Endothelial cell of umbilical vein (primary cell): ENCODE data around the gene LIN28A. TPM values are rescaled to one million over a fixed set of nuclear protein-coding genes. Genes with fewer than 3 reads are reported as not detected.

ENCODE experiments used
- BruUV-seq: library from RNA; stranded (reverse); fragments of 400-500 nt; replicated peaks from 2 replicates; lab custom pipeline; 2021; lab: Mats Ljungman, UMichigan
- CTCF ChIA-PET: fragments of 300-600, 350-600 bp; sonication (Branson Sonifier 250); formaldehyde crosslinking; loops from one replicate; lab custom pipeline; 2021; ENCODE audit warnings: antibody characterized with exemption, inconsistent platforms; lab: Charles Lee
- POLR2A ChIA-PET: fragments of 300-600, 350-600 bp; sonication (Branson Sonifier 250); formaldehyde crosslinking; loops from one replicate; lab custom pipeline; 2021; ENCODE audit warnings: antibody characterized with exemption, inconsistent platforms; lab: Charles Lee
- DNase-seq: peaks from one replicate; pipeline ENCODE4 v3.0.0-alpha.2; 2011; ENCODE audit warnings: low read depth, low spot score
- FAIRE-seq: peaks from 2 replicates; lab custom pipeline; 2011; peaks lifted over from hg19 to GRCh38; lab: Jason Lieb, UNC
- H2AFZ ChIP-seq: 2 replicates; pipeline ENCODE4 v1.6.0; 2012; ENCODE audit warnings: low read depth, low read length, control low read depth, inconsistent platforms
- H3K27ac ChIP-seq: 2 replicates; pipeline ENCODE4 v1.5.1; 2011; ENCODE audit warnings: low read depth, mild to moderate bottlenecking, control low read depth, low read length, moderate library complexity; ENCODE audit not compliant: insufficient read depth
- H3K27me3 ChIP-seq, 2 experiments: 2 replicates each; pipeline versions ENCODE4 v1.6.0 to v1.6.1; 2011; ENCODE audit warnings: low read length in 2 of 2, mixed read lengths in 1 of 2; ENCODE audit not compliant: control insufficient read depth in 2 of 2, insufficient read depth in 2 of 2
- H3K36me3 ChIP-seq, 2 experiments: 2 replicates in 1 of 2; 3 replicates in 1 of 2; pipeline ENCODE4 v1.5.1; 2011; ENCODE audit warnings: low read length in 2 of 2, mild to moderate bottlenecking in 1 of 2, moderate library complexity in 1 of 2; ENCODE audit not compliant: control insufficient read depth in 2 of 2, insufficient read depth in 2 of 2; ENCODE audit errors: extremely low read depth in 1 of 2
- H3K4me1 ChIP-seq: 3 replicates; pipeline ENCODE4 v1.5.1; 2011; ENCODE audit warnings: mild to moderate bottlenecking, low read length; ENCODE audit not compliant: control insufficient read depth, insufficient read depth; ENCODE audit errors: extremely low read depth
- H3K4me2 ChIP-seq: 2 replicates; pipeline ENCODE4 v1.6.1; 2011; ENCODE audit warnings: low read length, control low read depth, mixed read lengths; ENCODE audit not compliant: insufficient read depth
- H3K4me3 ChIP-seq, 3 experiments: fragments of 200-600 bp in 1 of 3; sonication (generic), shearing (Covaris generic) in 1 of 3; replicated peaks in 1 of 3; 2 replicates each; pipeline ENCODE4 v1.5.1; 2011 to 2016; ENCODE audit warnings: control low read depth in 3 of 3, low read length in 3 of 3, mild to moderate bottlenecking in 2 of 3, inconsistent platforms in 1 of 3, low read depth in 1 of 3, moderate library complexity in 1 of 3; ENCODE audit not compliant: insufficient read depth in 1 of 3
- H3K79me2 ChIP-seq: 2 replicates; pipeline ENCODE4 v1.6.0; 2012; ENCODE audit warnings: low read length, inconsistent platforms; ENCODE audit not compliant: control insufficient read depth, insufficient read depth
- H3K9ac ChIP-seq: replicated peaks from 2 replicates; pipeline ENCODE3; 2011; ENCODE audit warnings: low read length, control low read depth; ENCODE audit not compliant: insufficient read depth; ENCODE audit errors: extremely low read depth
- H3K9me1 ChIP-seq: replicated peaks from 3 replicates; pipeline ENCODE4 v1.6.0; 2011; ENCODE audit warnings: mild to moderate bottlenecking, low read length; ENCODE audit not compliant: control insufficient read depth, insufficient read depth; ENCODE audit errors: extremely low read depth
- H3K9me3 ChIP-seq: replicated peaks from 2 replicates; pipeline ENCODE4 v1.5.1; 2012; ENCODE audit warnings: low read length, inconsistent platforms; ENCODE audit not compliant: control insufficient read depth, insufficient read depth
- H4K20me1 ChIP-seq: replicated peaks from 2 replicates; pipeline ENCODE3; 2011; ENCODE audit warnings: mild to moderate bottlenecking, low read length; ENCODE audit not compliant: control insufficient read depth, insufficient read depth; ENCODE audit errors: extremely low read depth
- CTCF ChIP-seq, 2 donors: IDR thresholded peaks; 1 replicate in 1 of 2; 2 replicates in 1 of 2; pipeline ENCODE4 v1.5.1; 2011; ENCODE audit warnings: low read length in 2 of 2, mild to moderate bottlenecking in 2 of 2, moderate library complexity in 2 of 2, control low read depth in 1 of 2, inconsistent platforms in 1 of 2, low read depth in 1 of 2; ENCODE audit not compliant: insufficient read depth in 1 of 2; ENCODE audit errors: extremely low read depth in 1 of 2
- EZH2 ChIP-seq: IDR thresholded peaks from 2 replicates; pipeline ENCODE4 v1.6.1; 2012; ENCODE audit warnings: borderline replicate concordance, low read depth, mild to moderate bottlenecking, moderate library complexity, low read length, inconsistent platforms; ENCODE audit not compliant: severe bottlenecking
- FOS ChIP-seq: IDR thresholded peaks from 2 replicates; pipeline ENCODE4 v1.6.1; 2011; ENCODE audit warnings: mild to moderate bottlenecking, low read length, moderate library complexity, borderline replicate concordance; ENCODE audit not compliant: insufficient read depth
- GATA2 ChIP-seq: IDR thresholded peaks from 2 replicates; pipeline ENCODE4 v1.7.0; 2011; ENCODE audit warnings: low read depth, mild to moderate bottlenecking, moderate library complexity, mixed read lengths, low read length; ENCODE audit not compliant: insufficient read length, insufficient read depth
- JUN ChIP-seq: IDR thresholded peaks from 2 replicates; pipeline ENCODE4 v1.6.1; 2011; ENCODE audit warnings: borderline replicate concordance, low read depth; ENCODE audit not compliant: insufficient read length, insufficient read depth
- MAX ChIP-seq: IDR thresholded peaks from 2 replicates; pipeline ENCODE4 v1.6.1; 2011; ENCODE audit not compliant: insufficient read depth, insufficient read length
- MYC ChIP-seq: IDR thresholded peaks from one replicate; pipeline ENCODE4 v1.6.1; 2011; ENCODE audit warnings: mild to moderate bottlenecking, low read depth, low read length
- POLR2A ChIP-seq: IDR thresholded peaks from 2 replicates; pipeline ENCODE4 v1.6.1; 2012; ENCODE audit warnings: low read depth, mild to moderate bottlenecking, control low read depth, low read length
- POLR2AphosphoS5 ChIP-seq: IDR thresholded peaks from 2 replicates; pipeline ENCODE4 v1.6.1; 2012; ENCODE audit warnings: low read depth, mild to moderate bottlenecking, control low read depth, low read length, moderate library complexity; ENCODE audit not compliant: insufficient read depth
- dilution Hi-C: fragments of 300-500 bp; cut with MboI; formaldehyde crosslinking; loops from one replicate; pipeline ENCODE4 v1.15.0; 2019; ENCODE audit warnings: low sequenced_read_pairs; ENCODE audit not compliant: extremely low pct_ligation_motif_present
- intact Hi-C: fragments of 100-400 bp; cut with micrococcal nuclease; formaldehyde crosslinking; loops from one replicate; pipeline ENCODE4 v1.10.0; 2022
- polyA plus RNA-seq, 4 experiments: library from polyadenylated mRNA; depleted of rRNA in 3 of 4; stranded (reverse) in 3 of 4; unstranded in 1 of 4; fragments of >200 nt; gene quantifications; 2 replicates each; pipeline versions ENCODE4 v1.2.1 to v1.2.3, GENCODE V29; 2011 to 2012; ENCODE audit warnings: missing spikeins in 1 of 4
- total RNA-seq: library from RNA; stranded (reverse); gene quantifications from 2 replicates; pipeline ENCODE4 v1.2.3, GENCODE V29; 2021

Gene LIN28A
- total and polyA plus RNA-seq, 2 donors (not counting 3 experiments of a cell fraction or from before 2014, with no cell fraction given), result 0.11 TPM; not detected in 1

- Histone ChIP-seq H3K9me3 (no peaks in the 10 kb centered on the region), H3K4me1 (no peaks in the 10 kb centered on the region), H3K4me3 (no peak overlapping the region), H3K9me1 (no peaks in the 10 kb centered on the region), H3K9ac (no peak overlapping the region), H2AFZ (no peak overlapping the region), H4K20me1 (no peaks in the 10 kb centered on the region), H3K4me2 (no peak overlapping the region), H3K27ac (no peak overlapping the region), H3K79me2 (no peaks in the 10 kb centered on the region), H3K27me3 (peaks cover 53 to 60% of the 10 kb centered on the region in 2 experiments), H3K36me3 (no peaks in the 10 kb centered on the region)
- intact Hi-C loops (no loop called here), dilution Hi-C loops (no loop called here)
- TF ChIP-seq MYC (no peak), FOS (no peak), EZH2 (no peak), POLR2A (no peak), GATA2 (no peak), CTCF (IDR thresholded peaks at IDR 0.05; ENCODE audit: extremely low read depth in 1 of 2, insufficient read depth in 1 of 2, low read depth in 1 of 2, low read length in 2 of 2) (no peak), JUN (no peak), MAX (no peak), POLR2AphosphoS5 (no peak)
- DNase-seq (no peak), FAIRE-seq (no peak)
- ChIA-PET CTCF (interaction anchor here (0.7 kb wide), 1 partner anchor 63 kb away, joined by 4 read pairs; no protein-coding TSS in a partner anchor), POLR2A (no interaction called here)
- BruUV-seq, result no TSS peak
These were observed 2.4 kb downstream of the LIN28A start for GRCh38 chr1:26413031-26413430.
